Left hindlimb (tissue), 1 donor: Measurements from ENCODE around the gene TMEM139.

Source experiments
- DNase-seq: peaks from one replicate; pipeline ENCODE4 v3.0.0-alpha.2; 2018

Gene TMEM139

DNA sequence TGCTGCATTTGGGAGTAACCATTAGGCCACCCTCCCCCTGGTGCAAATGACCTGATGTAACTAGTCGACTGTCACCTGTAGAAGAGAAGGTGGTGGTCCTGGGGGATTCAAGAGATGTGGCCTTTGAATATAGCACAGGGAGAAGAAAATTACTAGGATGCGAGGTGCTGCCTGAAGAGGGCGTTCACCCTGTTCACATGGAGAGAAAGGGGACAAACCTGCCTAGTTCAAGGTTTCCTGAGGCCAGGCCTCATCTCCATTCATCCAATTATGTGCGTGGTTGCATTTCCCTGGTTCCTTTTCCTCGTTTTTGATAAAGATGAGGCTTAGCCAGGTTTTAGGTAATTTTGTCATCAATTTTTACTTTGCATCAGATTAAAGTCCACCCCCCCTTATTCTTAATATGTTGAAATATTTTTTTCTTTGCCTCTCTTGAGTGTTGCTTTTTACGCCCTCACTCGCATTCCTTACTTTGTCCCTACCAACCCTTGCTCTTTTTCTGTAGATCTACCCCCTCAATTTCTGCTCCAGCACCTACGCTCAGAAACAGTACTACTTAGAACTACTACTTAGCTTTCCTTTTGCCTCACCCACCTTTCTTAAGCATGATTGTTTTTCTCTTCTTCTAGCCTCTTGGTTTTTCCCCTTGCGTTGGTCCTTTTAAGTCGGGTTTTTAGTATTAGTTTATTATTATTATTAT, 44.9 kb downstream of the TMEM139 start:
- DNase-seq = no peak

DNA sequence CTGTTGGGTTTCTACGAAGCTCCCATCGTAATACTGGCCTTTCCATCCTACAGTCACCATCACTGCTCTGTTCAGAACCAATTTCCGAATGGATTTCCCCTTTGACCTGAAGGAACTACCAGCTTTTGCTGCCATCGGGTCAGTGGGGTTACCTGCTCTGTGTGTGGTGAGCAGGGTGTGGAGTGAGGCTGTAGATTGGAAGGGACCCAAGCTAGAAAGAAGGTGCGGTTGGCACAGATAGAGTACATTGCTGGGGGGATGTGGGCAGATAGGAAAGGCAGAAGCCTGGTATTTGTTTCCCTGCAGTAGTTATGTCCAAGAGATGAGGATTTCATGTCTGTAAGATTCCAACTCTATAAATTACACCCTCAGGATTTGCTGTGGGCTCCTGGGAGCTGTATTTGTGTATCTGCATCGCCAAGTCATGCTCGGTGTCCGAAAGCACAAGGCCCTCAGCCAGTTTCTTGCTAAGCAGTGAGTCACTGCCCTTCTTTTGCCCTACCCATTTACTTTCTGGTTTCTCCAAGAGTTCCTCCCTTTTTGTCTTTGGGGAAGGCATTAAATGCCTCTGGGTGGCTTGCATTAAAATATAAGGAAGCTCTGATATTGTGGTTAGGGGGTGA, 46.5 kb downstream of the TMEM139 start:
- DNase-seq = no peak

DNA sequence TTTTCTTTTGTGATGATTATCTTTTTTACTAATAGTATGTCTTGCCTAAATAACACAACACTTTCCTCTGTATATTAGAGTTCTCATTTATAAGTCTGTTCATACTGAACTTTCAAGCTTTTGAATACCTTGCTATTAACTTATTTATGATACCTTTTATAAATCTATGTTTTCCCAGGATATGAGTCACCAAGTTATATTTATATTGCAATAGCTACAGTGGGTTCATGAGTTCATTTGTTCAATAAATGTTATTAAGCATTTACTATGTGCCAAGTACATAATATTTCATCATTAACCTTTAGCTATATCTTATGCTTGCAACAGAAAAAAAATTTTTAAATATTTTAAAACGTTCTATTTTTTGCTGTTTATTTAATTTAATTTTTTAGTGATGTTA, 49.5 kb downstream of the TMEM139 start:
- DNase-seq = no peak

DNA sequence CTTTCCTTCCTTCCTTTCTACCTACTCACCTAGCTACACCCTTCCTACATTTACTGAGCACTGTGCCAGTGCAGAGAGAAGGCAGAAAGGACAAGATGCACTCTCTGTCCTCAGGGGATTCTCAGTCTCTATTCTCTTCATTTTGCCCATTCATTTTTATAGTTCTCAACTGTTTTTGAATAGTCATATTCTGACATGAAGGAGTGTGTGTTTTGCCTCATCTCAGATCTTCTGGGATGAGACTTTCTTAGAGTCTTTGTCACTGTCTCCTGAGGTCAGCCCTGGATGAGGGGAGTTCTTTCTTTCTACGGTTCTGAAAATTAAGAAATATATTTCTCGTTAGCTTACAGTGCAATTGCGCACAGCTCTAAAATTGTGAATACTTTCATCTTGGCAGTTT, 52.5 kb downstream of the TMEM139 start:
- DNase-seq = no peak
